GM19438 (cell line): ENCODE measurements around the gene SEMA3E.

ENCODE experiments used
- ATAC-seq: cut with Tn5 transposase; IDR thresholded peaks from one replicate; pipeline ENCODE4 v1.9.1; 2021; ENCODE audit warnings: low read depth; ENCODE audit not compliant: unreplicated experiment

SEMA3E gene

GRCh38 chr7:83366629-83367028 is 282.3 kb downstream of the SEMA3E start:
- ATAC-seq, result no peak

GRCh38 chr7:83365746-83366145 is 283.2 kb downstream of the SEMA3E start:
- ATAC-seq, result no peak

- no peak for ATAC-seq
These were observed 285.9 kb downstream of the SEMA3E start for GRCh38 chr7:83362871-83363550.

- ATAC-seq, result no peak
These were observed 289.8 kb downstream of the SEMA3E start for GRCh38 chr7:83359108-83359507.

- no peak for ATAC-seq
These were observed 293.8 kb downstream of the SEMA3E start for GRCh38 chr7:83355143-83355542.

- ATAC-seq, result no peak
These were observed 300.9 kb downstream of the SEMA3E start for GRCh38 chr7:83347945-83348444.

- no peak for ATAC-seq
These were observed 309.0 kb downstream of the SEMA3E start for GRCh38 chr7:83339907-83340306.

- ATAC-seq, result no peak
These were observed 310.5 kb downstream of the SEMA3E start for GRCh38 chr7:83338277-83338950.

GRCh38 chr7:83337050-83337449 is 311.9 kb downstream of the SEMA3E start:
- no peak for ATAC-seq

GRCh38 chr7:83326223-83326622 is 322.7 kb downstream of the SEMA3E start:
- no peak for ATAC-seq

GRCh38 chr7:83325083-83325482 is 323.9 kb downstream of the SEMA3E start:
- ATAC-seq, result no peak

- ATAC-seq, result no peak
These were observed 324.3 kb downstream of the SEMA3E start for GRCh38 chr7:83324596-83324995.

GRCh38 chr7:83321011-83321410 is 327.9 kb downstream of the SEMA3E start:
- ATAC-seq, result no peak

- ATAC-seq, result no peak
These were observed 335.0 kb downstream of the SEMA3E start for GRCh38 chr7:83313931-83314330.
